Measurements from ENCODE around the gene VSIG1. TPM values are rescaled to one million over a fixed set of nuclear protein-coding genes. Genes with fewer than 3 reads are reported as not detected.

VSIG1 gene
- polyA plus RNA-seq (ENCODE audit: insufficient read length): 0.15 TPM

DNA sequence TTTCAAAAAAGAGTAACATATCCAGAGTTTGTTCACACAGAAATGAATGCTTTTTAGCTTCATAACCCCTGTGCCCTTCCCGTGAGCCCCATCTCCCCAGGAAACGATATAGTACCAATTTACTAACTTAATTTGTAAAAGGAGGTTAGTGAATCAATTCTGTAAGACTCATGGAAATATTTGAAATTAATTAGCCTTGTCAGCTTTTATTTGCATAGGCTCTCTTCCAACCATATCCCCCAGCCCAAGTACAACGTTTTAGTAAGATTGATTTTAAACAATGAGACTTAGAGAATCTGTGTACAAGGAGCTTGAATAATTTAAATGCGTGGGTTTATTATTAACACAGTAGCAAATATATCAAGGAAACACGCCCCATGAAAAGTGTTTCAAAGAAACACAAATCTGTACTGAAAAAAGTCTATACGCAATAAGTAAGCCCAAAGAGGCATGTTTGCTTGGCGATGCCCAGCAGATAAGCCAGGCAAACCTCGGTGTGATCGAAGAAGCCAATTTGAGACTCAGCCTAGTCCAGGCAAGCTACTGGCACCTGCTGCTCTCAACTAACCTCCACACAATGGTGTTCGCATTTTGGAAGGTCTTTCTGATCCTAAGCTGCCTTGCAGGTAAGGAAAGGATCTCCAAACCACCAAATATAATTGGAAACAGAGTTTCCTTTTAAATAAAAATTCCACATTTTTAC, at the start of gene VSIG1:
Gene VSIG1, plus strand, starts transcription at position 512 of the 703 bp plus-strand sequence. Its CDS starts 66 bp downstream, at position 578.
- DNase-seq (ENCODE audit: low read depth): no peak

DNA sequence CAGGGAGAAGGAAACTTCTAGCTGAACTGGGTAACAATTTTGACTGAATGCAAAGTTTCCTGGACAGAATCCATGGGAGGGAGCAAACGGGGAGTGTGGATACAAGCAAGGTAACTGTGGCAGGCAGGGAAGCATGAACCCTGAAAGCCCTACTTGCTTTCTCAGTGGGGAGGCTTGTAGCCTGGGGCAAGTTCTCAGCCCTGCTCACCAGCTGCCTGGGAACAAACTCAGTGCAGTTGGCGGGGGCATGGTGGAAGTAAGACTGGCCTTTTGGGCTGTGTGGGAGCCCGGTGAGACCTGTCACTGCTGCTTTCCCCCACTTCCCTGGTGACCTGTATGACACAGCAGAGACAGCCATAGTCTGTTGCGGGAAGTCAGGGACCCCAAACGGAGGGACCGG, 48.7 kb upstream of the VSIG1 start:
- DNase-seq (ENCODE audit: low read depth): no peak

- DNase-seq (ENCODE audit: low read depth): no peak
Measured at GRCh38 chrX:108000751-108001150, 44.1 kb upstream of the VSIG1 start.

DNA sequence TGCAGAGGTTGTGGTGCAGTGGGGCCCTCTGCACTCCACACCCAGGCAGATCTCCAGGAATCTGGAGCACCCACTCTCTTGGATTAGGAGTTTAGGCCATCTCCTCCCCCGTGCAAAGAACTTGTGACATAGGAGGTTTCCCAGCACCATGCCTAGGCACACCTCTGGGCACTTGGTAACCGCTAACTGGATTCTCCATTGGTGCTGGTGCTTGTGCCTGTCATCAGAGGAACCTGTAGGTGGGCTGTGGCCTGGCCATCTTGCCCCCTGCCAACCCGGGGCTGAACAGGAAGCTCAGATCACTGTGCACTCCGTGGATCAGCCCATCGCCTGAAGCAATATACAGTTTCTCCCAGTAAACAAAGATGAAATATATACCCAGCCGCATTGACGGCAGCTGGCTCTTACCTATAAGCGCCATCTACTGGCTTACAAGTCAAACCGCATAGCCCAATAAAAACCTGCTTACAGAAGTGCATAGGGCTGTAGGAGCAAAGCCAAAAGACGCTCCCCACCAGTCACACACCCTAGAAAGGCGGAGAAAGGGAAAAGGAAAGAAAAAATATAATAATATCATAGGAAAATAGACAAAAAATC, 43.5 kb upstream of the VSIG1 start:
- no peak for DNase-seq (ENCODE audit: low read depth)

DNA sequence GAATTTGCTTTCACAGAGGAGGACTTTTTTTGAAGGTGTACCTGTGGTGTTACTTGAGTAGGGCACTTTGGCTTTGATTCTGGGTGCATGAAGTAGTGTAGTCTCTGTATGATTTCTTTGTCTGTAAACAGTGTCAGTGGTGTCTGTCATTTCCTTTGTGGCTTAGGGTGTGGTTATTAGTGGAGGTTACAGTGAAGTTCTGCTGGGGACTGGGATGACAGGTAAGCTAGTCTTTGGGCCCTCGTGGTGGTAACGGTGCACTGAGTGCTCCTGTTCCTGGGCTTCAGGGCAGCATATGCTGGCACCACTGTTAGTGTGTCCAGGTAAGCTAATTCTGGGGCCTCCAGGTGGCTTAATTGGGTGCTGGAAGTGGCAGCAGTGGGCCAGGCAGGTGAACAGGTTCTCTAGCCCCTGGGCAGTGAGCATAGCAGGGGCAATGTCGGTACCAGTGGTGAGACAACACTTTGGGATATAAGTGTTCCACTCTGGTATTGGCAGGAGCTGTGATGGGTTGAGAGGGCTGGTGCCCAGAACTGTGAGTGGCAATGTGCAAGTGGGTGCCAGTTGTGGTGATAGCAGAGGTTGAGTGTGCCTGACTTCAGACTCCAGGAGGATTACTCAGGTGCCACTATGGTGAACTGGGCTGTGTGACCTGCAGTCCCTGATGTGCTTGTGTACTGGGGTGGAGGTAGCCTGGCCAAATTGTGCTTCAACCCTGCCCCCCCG, 26.0 kb upstream of the VSIG1 start:
- DNase-seq (ENCODE audit: low read depth): no peak

DNA sequence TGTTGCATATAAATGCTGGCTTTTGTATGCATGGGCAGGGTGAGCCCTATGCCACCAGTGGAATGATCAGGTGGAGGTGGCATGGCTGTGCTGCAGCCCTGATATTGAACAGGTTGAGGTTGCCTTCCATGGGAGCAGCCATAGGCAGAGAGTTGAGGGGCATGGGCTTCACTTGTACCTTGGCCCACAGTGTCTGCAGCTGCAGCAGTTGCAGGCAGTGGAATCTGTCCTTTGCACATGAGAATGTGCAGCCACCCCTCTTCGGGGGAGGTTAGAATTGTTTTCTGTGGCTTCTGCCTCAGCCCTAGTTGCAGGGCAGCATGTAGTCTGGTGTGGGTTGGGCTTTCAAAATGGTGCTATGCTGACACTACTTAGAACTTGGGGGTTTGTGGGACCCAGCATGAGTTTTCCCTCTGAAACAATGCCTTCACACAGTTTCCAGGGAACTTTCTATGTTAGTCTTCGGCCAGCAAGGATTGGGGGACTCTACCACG, 25.4 kb upstream of the VSIG1 start:
- DNase-seq (ENCODE audit: low read depth): no peak

- DNase-seq (ENCODE audit: low read depth): no peak
Measured at GRCh38 chrX:108020631-108021030, 24.2 kb upstream of the VSIG1 start.

DNA sequence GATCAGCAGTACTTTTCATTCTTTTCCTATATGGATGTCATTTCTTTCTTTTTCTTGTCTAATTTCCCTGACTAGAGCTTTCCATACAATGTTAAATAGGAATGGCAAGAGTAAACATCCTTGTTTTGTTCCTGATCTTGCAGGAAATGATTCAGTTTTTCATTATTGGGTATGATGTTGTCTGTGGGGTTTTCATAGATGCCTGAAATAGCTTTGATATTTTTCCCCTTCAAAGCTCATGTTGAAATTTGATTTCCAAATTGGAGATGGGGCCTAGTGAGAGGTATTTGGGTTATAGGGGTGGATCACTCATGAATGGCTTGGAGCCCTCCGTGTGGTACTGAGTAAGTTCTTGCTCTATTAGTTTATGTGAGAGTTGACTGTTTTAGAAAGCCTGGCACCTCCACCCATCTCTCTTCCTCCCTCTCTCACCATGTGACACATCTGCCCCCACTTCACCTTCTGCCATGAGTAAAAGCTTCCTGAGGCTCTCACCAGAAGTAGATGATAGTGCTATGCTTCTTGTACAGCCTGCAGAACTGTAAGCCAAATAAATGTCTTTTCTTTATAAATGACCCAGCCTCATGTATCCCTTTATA, 22.3 kb upstream of the VSIG1 start:
- no peak for DNase-seq (ENCODE audit: low read depth)

- no peak for DNase-seq (ENCODE audit: low read depth)
Measured at GRCh38 chrX:108025376-108025775, 19.5 kb upstream of the VSIG1 start.

DNA sequence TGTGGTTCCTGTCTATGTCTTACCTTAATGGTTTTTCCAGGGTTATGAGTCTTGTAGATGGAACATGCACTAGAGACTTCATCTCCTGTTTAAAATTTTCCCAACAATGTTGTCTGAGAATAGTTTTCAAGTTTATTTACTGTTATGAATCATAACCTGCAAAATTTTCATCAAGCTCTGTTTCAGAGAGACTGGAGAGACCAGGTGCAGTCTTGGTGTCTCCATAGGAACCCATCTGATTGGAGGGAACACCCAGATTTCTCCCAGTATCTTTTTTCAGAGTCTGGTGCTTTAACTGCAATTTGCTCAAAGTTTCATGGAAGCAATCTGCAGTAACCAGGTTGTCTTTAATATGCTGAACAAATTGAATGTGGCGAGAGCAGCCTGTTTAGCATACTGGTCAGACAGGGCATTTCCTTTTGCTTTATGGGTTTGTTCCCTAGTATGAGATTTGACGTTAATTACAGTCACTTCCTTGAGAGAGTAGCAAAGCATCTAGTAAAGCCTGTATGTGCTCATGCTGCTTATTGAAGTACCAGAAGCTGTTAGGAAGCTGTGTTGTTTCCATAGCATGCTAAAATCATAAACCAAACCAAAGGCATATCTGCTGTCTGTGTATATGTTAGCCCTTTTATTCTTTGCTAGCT, 18.8 kb upstream of the VSIG1 start:
- DNase-seq (ENCODE audit: low read depth): no peak

DNA sequence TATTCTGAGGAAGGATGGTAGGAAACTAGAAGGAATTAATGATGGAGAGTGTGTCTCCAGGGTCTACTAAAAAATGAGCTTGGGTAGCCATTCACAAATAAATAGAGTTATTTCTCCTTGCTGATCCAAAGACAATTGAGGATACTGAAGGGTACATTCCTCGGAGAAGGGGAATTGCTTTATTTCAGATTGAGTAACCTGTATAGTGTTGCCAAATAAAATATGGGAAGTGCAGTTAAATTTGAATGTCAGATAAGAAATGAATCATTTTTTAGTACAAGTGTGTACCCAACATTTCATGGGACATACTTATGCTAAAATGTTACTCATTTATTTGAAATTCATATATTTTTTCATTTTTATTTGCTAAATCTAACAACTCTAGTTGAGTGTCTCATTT, 16.0 kb upstream of the VSIG1 start:
- DNase-seq (ENCODE audit: low read depth): no peak

GRCh38 chrX:108029928-108030711, 14.7 kb upstream of the VSIG1 start:
- no peak for DNase-seq (ENCODE audit: low read depth)

DNA sequence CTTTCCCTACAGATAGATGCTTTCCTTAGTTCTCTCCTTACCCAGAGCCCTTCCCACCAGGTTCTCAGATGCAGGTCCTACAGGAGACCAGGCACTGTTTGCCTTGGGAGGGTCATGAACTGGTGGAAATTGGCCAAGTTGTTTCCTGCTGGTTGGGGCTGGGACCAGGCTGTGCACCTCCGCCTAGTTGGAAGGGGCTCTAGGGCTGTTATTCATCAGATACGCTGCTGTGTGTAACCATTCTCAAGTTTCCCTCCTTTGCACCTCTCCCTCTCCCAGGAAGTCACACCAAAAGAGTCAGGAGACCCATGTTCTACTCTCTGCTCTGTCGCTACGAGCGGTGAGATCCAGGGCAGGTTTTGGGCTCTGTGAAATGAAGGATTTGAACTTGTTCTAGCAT, 11.9 kb upstream of the VSIG1 start:
- no peak for DNase-seq (ENCODE audit: low read depth)

GRCh38 chrX:108033890-108034289, 11.0 kb upstream of the VSIG1 start:
- no peak for DNase-seq (ENCODE audit: low read depth)

- DNase-seq (ENCODE audit: low read depth): no peak
Measured at GRCh38 chrX:108034725-108035124, 10.1 kb upstream of the VSIG1 start.

DNA sequence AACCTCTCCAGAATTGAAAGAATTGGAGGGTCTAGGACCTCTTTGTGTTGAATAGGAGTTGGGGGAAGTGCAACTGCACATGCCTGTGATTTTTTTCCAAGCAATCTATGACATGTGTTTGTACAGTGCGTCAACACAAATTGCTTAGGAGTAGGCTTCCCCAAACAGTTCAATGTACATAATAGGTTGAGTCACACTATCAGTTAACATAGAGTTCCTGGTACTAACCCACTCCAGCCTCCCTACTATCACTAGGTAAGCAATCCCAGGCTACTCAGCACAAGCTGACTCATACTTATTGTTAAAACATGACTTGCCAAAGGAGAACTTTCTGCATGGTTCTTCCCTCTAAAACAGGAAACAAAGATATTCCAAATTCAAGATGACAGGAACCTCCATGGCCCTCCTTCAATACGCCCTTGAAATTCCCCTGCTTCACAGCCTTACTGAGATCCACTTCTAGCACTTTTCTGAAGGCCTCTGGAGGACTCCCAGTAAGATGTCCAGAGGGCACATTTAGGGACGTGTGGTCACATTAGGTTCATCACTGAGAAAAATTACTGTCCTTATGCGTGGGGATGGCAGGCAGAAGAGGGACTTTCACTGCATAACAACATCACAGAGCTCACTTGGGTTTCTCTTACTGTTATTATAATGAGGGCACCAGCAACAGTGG, 8.4 kb upstream of the VSIG1 start:
- no peak for DNase-seq (ENCODE audit: low read depth)

- DNase-seq (ENCODE audit: low read depth): no peak
Measured at GRCh38 chrX:108049649-108050048, 4.8 kb downstream of the VSIG1 start.

- DNase-seq (ENCODE audit: low read depth): no peak
Measured at GRCh38 chrX:108053218-108053617, 8.4 kb downstream of the VSIG1 start.

GRCh38 chrX:108055546-108055945, 10.7 kb downstream of the VSIG1 start:
- no peak for DNase-seq (ENCODE audit: low read depth)

- no peak for DNase-seq (ENCODE audit: low read depth)
Measured at GRCh38 chrX:108059801-108060200, 14.9 kb downstream of the VSIG1 start.
